Astrocyte of the cerebellum (primary cell): Measurements from ENCODE around the gene CDX1.

ENCODE experiments used
- DNase-seq: peaks from one replicate; pipeline ENCODE4 v3.0.0-alpha.2; 2011; ENCODE audit warnings: low read depth
- H3K4me3 ChIP-seq: 2 replicates; pipeline ENCODE4 v1.5.1; 2011; ENCODE audit warnings: mild to moderate bottlenecking, low read depth, low read length, moderate library complexity
- in situ Hi-C: cut with HindIII; loops from 2 replicates; pipeline ENCODE4 v1.10.0; 2017; ENCODE audit warnings: low sequenced_read_pairs
- TF ChIP-seq, protein P1 (sequence below): IDR thresholded peaks from 2 replicates; pipeline ENCODE4 v1.5.1; 2012; ENCODE audit warnings: low read length, low read depth, moderate library complexity, mild to moderate bottlenecking; ENCODE audit errors: missing control alignments

The CDX1 gene

DNA sequence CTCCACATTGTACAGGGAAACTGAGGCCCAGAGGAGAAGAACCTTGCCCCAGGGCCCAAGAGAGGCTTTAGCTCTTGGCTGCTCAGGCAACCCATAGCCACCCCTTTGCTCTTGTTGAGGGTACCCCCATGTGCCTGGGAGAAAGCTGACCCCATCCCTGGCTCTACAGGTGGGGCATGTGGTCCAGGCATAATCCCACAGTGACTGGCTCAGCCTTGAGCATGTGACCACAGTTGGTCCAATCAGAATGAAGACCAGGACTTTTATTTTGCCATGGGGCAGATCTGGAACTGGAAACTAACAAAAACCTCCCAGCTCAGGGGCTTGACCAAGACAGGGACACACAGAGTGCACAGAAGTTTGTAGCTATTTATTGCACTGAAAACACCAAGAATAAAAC is 52.6 kb downstream of the CDX1 start:
- no peak overlapping the region for H3K4me3 ChIP-seq
- TF ChIP-seq, protein P1, sequence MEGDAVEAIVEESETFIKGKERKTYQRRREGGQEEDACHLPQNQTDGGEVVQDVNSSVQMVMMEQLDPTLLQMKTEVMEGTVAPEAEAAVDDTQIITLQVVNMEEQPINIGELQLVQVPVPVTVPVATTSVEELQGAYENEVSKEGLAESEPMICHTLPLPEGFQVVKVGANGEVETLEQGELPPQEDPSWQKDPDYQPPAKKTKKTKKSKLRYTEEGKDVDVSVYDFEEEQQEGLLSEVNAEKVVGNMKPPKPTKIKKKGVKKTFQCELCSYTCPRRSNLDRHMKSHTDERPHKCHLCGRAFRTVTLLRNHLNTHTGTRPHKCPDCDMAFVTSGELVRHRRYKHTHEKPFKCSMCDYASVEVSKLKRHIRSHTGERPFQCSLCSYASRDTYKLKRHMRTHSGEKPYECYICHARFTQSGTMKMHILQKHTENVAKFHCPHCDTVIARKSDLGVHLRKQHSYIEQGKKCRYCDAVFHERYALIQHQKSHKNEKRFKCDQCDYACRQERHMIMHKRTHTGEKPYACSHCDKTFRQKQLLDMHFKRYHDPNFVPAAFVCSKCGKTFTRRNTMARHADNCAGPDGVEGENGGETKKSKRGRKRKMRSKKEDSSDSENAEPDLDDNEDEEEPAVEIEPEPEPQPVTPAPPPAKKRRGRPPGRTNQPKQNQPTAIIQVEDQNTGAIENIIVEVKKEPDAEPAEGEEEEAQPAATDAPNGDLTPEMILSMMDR: no peak
- in situ Hi-C loops: no loop called here
- DNase-seq: no peak

DNA sequence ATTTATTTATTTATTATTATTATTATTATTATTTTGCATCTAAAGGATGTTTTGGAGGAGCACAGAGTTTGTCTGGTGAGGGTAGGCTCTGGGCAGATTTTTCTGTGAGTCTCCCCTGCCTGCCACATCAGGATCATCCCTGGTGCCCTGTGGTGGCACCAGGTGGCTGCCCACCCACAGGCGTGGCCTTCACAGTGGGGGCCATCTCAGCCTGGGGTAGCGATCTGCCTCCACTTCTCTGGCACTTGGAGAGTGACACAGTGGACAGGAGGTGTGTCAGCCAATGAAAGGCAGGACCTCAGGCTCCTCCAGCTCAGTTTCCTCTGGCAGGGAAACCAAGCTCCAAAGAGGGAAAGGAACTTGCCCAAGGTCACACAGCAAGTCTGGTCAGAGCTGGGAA is 53.3 kb downstream of the CDX1 start:
- TF ChIP-seq, protein P1: no peak
- in situ Hi-C loops: no loop called here
- DNase-seq: no peak
- H3K4me3 ChIP-seq: no peak overlapping the region

DNA sequence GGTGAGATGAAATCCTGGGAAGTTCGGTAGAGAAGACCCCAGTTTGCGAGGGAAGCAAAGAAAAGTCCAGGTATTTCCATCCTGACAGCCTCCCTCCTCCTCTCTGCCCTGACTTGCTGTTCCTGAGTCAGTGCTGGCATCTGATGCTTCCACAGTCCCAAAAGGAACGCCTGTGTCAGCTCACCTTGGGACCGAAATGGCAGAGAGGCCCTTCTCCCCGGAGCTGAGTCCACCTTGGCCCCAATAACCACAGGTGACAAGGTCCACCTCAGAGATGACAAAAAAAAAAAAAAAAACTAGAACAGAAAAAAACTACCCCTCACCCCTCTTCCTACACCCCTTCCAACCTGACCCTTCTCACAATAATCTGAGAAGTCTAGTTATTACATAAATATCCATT is 54.9 kb downstream of the CDX1 start:
- no peak overlapping the region for H3K4me3 ChIP-seq
- DNase-seq: no peak
- in situ Hi-C loops: no loop called here
- TF ChIP-seq, protein P1: no peak

DNA sequence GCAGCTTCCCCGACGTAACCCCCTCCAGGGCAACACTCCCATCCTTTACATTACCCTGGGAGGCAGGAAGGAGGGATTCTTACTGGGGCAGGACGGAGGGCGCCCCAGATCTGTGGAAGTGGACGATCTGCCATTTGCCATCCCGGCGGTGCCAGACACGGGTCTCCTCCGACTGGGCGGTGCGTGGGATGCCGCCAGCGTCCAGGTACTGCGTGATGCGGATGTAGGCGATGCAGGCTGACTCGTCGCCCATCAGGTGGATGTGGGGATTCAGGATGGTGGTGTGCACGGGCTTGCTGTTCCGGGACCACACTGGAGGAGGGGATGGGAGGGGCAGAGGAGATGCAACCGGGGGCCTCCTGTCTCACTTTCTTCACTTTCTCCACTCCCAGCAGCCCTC is 56.3 kb downstream of the CDX1 start:
- in situ Hi-C loops: no loop called here
- DNase-seq: no peak

DNA sequence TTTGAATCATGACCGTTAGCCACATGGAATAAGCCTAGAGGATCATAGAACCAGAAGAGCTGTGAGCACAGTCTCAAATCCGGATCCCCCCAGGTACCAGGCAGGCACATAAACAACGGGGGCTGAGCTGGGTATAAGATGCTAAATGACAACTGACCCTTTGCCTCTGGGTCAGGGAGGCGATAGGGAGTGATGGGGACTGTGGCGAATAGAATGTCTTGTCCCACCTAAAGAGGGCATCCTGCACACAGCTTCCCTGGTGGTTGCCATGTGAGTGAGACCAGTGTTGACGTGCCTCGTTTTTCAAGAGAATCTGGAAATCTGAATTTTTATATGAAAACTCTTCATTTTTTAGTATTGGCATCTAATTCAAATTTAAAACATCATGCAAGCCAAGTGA is 56.9 kb downstream of the CDX1 start:
- no peak overlapping the region for H3K4me3 ChIP-seq
- in situ Hi-C loops: no loop called here
- TF ChIP-seq, protein P1: no peak
- no peak for DNase-seq

More for the DNA sequence above, 56.3 kb downstream of the CDX1 start:
- no peak overlapping the region for H3K4me3 ChIP-seq
- TF ChIP-seq, protein P1: no peak

DNA sequence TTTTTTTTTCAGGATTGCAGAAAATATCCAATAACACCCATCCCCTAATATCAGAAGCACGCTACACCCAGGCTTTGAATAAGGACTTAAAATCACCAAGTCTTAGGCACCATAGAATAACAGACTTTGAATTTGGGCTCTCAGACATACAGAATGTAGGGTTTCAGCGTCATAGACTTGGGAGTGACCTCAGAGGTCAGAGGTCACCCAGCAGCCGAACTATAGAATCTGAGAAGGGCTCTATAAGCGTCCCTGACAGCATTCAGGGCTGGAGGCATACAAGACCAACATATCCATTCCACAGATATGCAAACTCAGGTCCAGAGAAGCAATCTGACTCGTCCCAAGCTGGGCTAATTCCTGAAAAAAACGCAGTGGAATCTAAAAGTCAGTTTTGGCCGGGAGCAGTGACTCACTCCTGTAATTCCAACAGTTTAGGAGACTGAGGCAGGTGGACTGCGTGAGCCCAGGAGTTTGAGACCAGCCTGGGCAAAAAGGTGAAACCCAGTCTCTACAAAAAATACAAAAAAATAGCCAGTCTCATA is 58.0 kb downstream of the CDX1 start:
- in situ Hi-C loops: no loop called here
- DNase-seq: no peak
- TF ChIP-seq, protein P1: no peak

DNA sequence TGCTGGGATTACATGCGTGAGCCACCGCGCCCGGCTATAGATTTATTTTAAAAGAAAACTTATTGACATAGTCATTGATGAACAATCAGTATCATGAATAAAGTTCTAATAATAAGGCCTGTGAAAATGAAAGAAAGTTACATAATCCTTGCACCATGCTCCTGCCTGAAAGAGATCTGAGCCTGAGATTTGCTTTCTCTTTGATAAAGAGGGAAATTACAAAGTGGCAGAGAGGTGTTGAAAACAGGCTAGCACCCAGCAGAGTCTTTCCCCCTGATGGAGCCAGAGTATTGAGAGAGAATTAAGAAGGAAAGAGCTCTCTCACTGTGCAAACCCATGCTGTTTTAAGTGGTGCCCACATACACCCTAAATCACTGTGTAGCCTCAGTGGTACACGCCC is 60.5 kb downstream of the CDX1 start:
- DNase-seq: no peak
- in situ Hi-C loops: no loop called here
- TF ChIP-seq, protein P1: no peak
- no peak overlapping the region for H3K4me3 ChIP-seq

More for the DNA sequence above, 58.0 kb downstream of the CDX1 start:
- no peak overlapping the region for H3K4me3 ChIP-seq
